Dermis blood vessel endothelial cell (primary cell): ENCODE data around the gene MRPS25. TPM values are rescaled to one million over a fixed set of nuclear protein-coding genes. Genes with fewer than 3 reads are reported as not detected.

Experiments used
- DNase-seq: peaks from one replicate; pipeline ENCODE4 v3.0.0; 2010
- total RNA-seq: library from RNA; depleted of rRNA; stranded (reverse); fragments of >200 nt; gene quantifications from 2 replicates; pipeline ENCODE4 v1.2.3, GENCODE V29; 2014

The MRPS25 gene
- total RNA-seq, 1 donor from 2014 or later, result 25.4 TPM

DNA sequence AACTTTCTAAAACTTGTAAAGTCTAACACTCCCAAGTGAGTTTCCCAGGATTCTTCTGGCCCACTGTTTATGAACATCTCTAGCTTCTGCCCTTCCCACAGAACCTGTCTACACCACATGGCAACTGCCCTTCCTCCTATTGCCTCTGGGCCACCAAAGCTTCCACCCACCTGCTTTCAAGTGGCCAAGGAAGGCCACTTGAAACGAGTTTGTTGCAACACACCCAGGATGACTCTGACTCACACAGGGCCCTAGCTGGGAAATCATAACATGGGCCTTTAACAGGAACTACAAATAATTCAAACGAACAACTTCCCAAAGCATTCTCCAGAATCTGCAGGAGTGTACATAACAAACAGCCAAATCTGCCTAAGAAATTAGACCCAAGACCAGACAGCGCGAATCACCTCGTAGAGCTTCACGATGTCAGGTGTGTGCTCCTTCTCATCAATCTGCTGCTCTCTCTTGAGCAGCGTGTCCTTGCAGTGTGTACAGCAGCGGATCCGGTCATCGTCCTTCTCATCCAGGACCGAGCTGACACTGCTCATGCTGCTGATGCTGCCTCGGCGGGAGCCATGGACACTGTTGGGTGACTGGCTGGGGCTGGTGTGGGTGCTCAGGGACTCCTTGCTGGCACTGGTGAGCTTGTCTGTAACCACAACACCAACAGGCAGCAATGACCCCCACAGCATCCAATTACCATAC, 17.0 kb upstream of the MRPS25 start:
- DNase-seq, result no peak

- DNase-seq, result no peak
Measured at GRCh38 chr3:15079091-15079490, 14.0 kb upstream of the MRPS25 start.

GRCh38 chr3:15074500-15074899, 9.4 kb upstream of the MRPS25 start:
- DNase-seq, result no peak

DNA sequence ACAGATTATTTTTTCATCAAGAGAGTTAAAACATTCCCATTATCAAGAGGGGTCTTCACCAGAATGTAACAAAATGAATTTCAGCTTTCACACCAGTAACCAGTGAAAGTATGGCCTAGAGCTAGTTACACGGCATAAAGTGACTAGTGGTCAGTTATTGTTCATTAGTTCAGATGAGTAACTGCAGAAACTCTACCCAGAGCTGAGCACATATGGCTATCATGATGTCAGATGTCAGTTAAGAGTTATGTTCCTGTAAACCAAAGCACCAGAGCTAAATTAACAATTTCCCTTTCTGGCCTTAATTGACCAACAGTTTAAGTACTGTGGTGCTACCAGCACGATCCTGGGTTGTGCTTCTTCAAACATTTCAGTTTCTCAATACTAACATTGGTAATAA, 6.6 kb upstream of the MRPS25 start:
- no peak for DNase-seq

GRCh38 chr3:15069441-15069840, 4.3 kb upstream of the MRPS25 start:
- no peak for DNase-seq

DNA sequence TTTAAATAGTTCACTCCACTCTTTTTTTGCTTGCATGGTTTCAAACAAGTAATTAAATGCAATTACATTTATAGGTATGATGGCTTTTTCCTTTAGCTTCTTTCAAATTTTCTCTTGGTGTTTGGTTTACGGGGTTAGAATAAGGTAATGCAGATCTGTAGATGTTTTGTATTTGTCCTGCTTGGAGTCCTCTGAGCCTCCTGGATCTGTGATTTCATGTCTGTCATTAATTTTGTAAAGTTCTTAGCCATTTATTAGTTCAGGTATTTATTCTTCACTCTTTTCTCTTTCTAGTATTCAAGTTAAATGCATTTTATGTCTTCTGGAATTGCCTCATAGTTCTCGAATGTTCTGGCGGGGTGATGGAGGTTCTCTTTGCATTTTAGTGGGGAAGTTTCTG, 1.4 kb upstream of the MRPS25 start:
- DNase-seq, result no peak

- DNase-seq, result no peak
Measured at GRCh38 chr3:15065550-15066007, 464 bp upstream of the MRPS25 start.

DNA sequence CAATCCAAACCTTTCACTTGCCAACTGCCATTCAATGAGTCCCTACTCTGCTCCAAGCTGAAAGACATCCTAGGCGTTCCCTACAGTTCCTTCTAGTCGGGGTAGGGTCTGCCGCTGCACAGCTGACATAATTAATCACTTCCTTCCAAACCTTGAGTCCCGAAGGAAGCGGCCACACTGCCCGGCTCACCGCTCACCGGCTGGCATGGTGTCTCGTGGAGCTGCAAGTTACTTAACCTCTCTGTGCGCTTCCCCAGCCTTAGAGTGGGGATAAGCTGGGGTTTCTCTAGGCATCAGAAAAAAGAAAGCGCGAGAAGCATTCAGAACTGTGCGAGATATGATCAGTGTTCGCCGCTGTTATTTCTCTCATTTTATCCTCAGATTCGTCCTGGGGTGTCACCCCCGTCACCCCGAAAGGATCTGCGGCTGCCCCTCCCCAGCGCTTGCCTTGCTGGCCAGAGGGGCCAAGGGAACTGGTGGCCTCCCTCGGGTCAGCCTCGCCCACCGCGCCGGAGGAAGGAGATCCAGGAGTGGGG, 748 bp downstream of the MRPS25 start:
- DNase-seq, result peak; percentile 68

DNA sequence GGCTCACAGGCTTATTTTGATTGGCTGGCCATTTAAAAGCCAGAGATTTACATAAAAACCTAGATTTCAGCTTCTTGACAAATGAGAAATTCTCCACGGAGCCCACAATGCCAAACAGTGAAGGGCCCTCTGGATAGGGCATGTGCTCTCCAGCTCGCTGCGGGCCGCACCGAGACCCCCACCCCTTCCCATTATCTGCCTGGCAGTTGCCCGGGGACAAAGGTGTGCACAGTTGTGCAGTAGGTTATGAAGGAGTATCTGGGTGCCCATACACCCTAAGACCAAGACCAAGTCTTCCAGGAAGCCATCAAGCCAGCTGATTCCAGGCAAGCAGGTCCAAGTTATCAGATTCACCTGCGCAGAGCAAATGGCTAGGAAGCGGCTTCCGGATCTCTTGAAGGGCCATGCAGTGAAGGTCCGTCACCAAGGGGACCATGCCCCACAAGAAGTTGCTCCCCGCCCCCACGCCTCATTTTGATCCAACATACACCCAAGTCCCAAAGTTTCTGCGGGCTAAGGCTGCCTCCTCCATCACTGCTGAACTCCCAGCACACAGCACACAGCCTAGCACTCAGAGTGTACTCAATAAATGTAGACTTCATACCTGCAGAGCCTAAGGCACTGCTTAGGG, 1.3 kb downstream of the MRPS25 start:
- no peak for DNase-seq

DNA sequence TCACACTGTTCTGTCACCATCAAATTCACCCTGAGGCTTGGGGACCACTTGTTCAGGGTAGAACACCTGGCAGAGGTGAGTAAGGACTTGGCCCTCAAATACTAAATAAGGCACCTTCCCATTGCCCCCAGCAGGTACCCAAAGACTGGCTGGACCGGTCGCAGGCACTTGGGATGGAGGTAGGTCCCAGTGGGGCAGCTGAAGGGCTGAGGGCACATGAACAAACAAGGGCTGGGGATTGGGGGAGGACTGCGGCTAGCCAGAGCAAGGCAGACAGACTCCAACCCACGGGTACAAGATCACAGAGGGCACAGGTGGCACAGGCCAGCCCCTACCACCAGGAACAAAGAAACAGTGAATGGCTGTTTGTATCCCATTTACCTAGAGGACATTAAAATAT, 1.9 kb downstream of the MRPS25 start:
- DNase-seq, result no peak

- DNase-seq, result no peak
Measured at GRCh38 chr3:15060029-15060428, 5.1 kb downstream of the MRPS25 start.

DNA sequence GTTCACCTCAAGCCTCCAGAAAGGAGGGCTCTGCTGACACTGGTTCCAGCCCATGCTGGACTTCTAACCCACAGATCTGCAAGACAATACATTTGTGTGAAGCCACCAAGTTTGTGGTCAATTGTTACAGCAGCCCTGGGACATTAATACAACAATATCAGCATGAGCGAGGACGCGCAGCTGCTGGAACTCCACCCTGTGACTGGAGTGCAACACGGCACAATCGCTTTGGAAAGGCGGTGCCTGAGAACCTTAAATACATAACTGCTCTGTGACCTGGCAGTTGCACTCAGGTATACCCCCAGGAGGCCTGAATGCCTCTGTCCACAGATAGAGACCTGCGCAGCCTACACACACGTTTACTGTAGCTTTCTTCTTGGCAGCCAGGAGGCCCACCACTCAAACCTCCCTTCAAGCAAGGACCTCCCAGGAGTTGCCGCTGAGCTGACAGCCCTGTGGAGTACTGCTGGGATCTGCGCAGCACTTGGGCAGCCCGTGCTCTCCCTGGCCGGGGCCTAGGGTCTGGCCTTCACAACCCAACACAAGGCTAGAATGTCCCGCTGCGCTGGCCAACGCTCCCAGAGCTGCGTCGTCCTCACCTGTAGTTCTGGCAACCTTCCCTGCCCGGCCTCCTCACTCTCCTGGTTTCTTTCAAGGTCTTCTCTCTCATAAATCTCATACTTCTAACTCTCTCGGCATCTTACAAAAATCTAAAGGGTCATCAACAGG, 8.3 kb downstream of the MRPS25 start:
- no peak for DNase-seq

DNA sequence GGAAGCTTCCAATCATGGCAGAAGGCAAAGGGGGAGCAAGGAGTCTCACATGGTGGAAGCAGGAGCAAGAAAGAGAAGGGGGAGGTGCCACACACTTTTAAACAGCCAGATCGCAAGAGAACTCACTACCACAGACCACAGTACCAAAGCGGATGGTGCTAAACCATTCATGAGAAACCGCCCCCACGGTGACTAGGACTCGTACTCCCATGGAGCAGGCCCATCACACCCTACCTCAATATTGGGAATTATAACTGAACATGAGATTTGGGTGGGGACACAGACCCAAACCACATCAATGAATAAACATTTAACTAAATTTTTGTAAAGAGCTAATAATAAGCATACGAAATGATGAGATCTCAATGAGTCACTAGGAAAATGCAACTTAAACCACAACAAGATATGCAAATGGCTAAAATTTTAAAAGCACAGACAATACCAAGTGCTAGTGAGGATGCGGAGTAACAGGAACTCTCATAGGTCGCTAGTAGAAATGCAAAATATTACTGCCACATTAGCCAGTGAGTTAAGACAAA, 10.0 kb downstream of the MRPS25 start:
- no peak for DNase-seq

DNA sequence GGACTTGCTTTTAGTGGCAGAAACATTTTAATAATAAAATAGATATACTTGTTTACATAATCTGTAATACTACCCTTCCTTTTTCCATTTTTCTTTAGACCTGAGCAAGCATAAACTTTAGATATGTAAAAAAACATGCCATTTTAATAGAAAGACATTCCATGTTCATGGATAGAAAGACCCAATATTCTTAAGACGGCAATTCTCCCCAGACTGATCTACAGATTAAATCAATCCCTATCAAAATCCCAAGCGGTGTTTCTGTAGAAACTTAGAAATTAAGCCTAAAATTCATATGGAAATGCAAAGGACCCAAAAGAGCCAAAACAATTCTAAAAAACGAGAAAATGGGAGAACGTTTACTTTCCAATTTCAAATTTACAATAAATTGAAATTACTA, 11.6 kb downstream of the MRPS25 start:
- DNase-seq, result no peak

GRCh38 chr3:15052335-15053242, 12.5 kb downstream of the MRPS25 start:
- no peak for DNase-seq

DNA sequence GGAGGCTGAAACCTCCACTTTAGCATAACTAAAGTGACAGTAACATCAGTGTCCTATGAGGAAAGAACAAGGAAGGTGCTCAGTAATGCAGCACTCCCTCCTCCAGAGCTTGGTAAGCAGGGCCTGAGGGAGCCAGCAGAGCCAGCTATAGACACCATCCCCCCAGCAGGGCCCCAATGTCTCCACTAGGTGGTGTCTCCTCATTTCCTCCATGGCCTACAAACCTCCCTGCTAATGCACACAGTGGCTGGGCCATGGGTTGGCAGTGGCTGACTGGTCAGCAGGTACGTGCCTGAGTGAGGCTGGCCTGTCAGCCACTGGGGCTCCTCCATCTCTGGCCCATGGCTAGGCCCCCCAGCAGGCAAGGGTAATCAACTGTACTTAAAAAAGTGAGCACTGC, 13.6 kb downstream of the MRPS25 start:
- peak; percentile 74 for DNase-seq

DNA sequence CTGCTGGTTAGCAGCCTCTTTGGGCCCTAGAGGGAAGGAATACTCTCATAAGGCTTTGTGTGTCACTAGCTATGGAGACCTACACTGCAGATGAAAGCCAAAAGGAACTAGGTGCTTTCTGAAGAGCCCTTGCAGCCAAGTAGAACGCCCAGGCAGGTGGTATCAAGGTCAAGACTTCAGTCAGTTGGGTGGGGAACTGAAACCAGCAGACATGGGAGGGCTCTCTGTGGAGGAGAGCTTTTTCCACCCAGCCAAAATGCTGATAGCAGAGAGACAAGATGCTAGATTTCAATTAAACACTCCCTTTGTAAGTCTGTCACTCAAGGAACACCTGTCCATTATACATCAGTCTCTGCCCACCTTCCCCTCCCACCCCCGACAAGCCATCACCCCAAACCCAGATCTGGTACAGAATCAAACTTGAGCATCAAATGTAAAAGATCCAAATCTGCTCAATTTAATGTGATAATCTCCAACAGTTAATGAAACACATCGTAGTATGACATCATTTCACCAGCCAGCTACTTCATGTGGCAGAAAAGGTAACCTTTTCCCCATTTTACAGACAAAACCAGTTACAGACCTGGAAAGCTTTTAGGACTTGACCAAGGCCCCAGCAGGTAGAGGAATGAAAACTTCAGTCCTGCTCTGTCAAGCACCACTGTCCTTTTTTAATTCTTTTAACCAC, 14.6 kb downstream of the MRPS25 start:
- no peak for DNase-seq

DNA sequence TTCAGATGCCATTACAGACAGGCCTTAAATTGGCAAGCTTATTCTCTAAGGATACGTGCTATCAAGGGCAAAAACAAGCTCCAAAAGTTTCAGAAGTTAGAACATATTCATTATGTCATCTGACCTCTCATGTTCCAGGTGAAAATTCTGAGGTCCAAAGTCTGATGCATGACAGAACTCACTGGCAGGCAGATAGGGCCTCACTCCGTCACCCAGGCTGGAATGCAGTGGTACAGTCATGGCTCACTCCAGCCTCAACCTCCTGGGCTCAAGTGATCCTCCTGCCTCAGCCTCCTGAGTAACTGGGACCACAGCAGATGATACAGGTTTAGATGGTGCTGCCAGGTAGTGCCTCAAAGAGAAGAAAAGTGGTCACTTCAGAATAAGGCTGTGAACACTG, 15.5 kb downstream of the MRPS25 start:
- no peak for DNase-seq

DNA sequence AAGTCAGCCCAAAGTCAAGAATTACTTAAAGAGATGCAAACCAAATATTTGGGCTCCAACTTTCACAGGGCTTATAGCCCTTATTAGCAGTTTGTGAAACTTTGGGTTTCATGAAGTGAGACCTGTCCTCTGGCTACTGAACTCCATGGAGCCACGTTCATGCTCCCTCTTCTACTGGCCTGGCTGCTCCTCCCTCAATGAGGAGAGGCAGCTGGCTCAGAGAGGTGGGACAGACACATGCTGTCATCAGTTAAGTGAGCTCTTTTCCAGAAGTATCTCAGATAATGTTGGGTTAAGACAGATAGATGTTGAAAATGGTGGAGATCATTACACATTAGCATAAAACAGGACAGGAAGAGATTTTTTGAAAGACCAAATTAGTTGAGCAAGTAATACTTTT, 19.4 kb downstream of the MRPS25 start:
- no peak for DNase-seq

DNA sequence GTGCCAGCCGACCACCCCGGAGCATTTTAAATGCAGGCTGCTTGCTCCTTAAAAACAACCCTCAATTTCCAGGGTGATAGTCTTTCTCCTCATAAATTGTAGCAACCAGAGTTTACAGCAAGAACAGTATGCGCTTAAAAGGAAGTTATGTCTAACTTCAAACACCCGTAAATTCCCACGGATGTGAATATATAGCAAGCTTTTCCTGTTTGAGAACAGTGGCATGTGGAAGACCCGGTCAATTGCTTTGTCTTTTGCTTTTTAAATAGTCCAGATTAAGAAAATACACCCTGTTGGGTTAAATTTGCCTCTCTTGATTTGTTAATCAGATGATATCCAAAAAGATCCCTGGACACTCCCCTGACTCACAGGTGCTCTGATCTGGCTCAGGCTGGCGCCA, 20.8 kb downstream of the MRPS25 start:
- peak; percentile 69 for DNase-seq

- no peak for DNase-seq
Measured at GRCh38 chr3:15043408-15044171, 21.5 kb downstream of the MRPS25 start.
